CD14-positive monocyte (primary cell): Measurements from ENCODE around the gene SECISBP2L. TPM values are rescaled to one million over a fixed set of nuclear protein-coding genes. Genes with fewer than 3 reads are reported as not detected.

Experiments used
- DNase-seq, 3 donors: peaks; one replicate each; pipeline ENCODE4 v3.0.0-alpha.2; 2011 to 2022
- H2AFZ ChIP-seq: 2 replicates; pipeline ENCODE4 v1.6.0; 2012; ENCODE audit warnings: mild to moderate bottlenecking, low read depth, low read length, inconsistent platforms; ENCODE audit not compliant: insufficient read depth, poor library complexity, severe bottlenecking
- H3K27ac ChIP-seq, 2 donors: 1 replicate in 1 of 2; 2 replicates in 1 of 2; pipeline ENCODE4 v1.5.1; 2012 to 2013; ENCODE audit warnings: low read length in 2 of 2, control low read depth in 1 of 2, inconsistent platforms in 1 of 2, low read depth in 1 of 2, mild to moderate bottlenecking in 1 of 2
- H3K27me3 ChIP-seq, 2 donors: one replicate each; pipeline versions ENCODE4 v1.6.0 to v1.6.1; 2011 to 2013; ENCODE audit warnings: low read length in 2 of 2; ENCODE audit not compliant: control insufficient read depth in 2 of 2, insufficient read depth in 2 of 2
- H3K36me3 ChIP-seq, 2 donors: replicated peaks in 1 of 2; 1 replicate in 1 of 2; 2 replicates in 1 of 2; pipeline versions ENCODE4 v1.5.1 to v1.6.1; 2012 to 2013; ENCODE audit warnings: low read length in 2 of 2, control low read depth in 1 of 2, inconsistent platforms in 1 of 2, mild to moderate bottlenecking in 1 of 2; ENCODE audit not compliant: insufficient read depth in 2 of 2, control insufficient read depth in 1 of 2
- H3K4me1 ChIP-seq, 2 donors: 1 replicate in 1 of 2; 2 replicates in 1 of 2; pipeline versions ENCODE4 v1.5.1 to v1.6.1; 2012 to 2013; ENCODE audit warnings: low read length in 2 of 2, control low read depth in 1 of 2, inconsistent platforms in 1 of 2, mild to moderate bottlenecking in 1 of 2, moderate library complexity in 1 of 2; ENCODE audit not compliant: insufficient read depth in 2 of 2, control insufficient read depth in 1 of 2
- H3K4me2 ChIP-seq: replicated peaks from 2 replicates; pipeline ENCODE3; 2012; ENCODE audit warnings: low read length, moderate library complexity, mild to moderate bottlenecking; ENCODE audit not compliant: poor library complexity, severe bottlenecking; ENCODE audit errors: extremely low read depth
- H3K4me3 ChIP-seq, 3 experiments: fragments of 200-600 bp in 1 of 3; sonication (generic) in 1 of 3; replicated peaks in 1 of 3; 1 replicate in 2 of 3; 2 replicates in 1 of 3; pipeline ENCODE4 v1.5.1; 2011 to 2013; ENCODE audit warnings: low read length in 3 of 3, mild to moderate bottlenecking in 3 of 3, control low read depth in 2 of 3, low read depth in 2 of 3, inconsistent platforms in 1 of 3, moderate library complexity in 1 of 3
- H3K79me2 ChIP-seq: 2 replicates; pipeline ENCODE4 v1.6.0; 2012; ENCODE audit warnings: mild to moderate bottlenecking, control low read depth, inconsistent platforms, low read length, moderate library complexity; ENCODE audit not compliant: insufficient read depth
- H3K9ac ChIP-seq: 2 replicates; pipeline ENCODE4 v1.6.0; 2017; ENCODE audit warnings: low read length, mild to moderate bottlenecking; ENCODE audit not compliant: insufficient read depth, poor library complexity, severe bottlenecking
- H3K9me3 ChIP-seq, 2 donors: replicated peaks in 1 of 2; 1 replicate in 1 of 2; 2 replicates in 1 of 2; pipeline versions ENCODE4 v1.5.1 to v1.6.1; 2012 to 2013; ENCODE audit warnings: low read length in 2 of 2, control low read depth in 1 of 2; ENCODE audit not compliant: control insufficient read depth in 1 of 2, insufficient read depth in 1 of 2
- H4K20me1 ChIP-seq: 2 replicates; pipeline ENCODE4 v1.6.0; 2012; ENCODE audit warnings: mild to moderate bottlenecking, low read length, control low read depth, moderate library complexity; ENCODE audit not compliant: insufficient read depth
- H3K27ac Mint-ChIP-seq, 7 donors: one replicate each; pipeline ENCODE4 v1.8.0; 2020; ENCODE audit warnings: mild to moderate bottlenecking in 7 of 7, mixed read lengths in 7 of 7, moderate library complexity in 6 of 7, inconsistent platforms in 2 of 7
- H3K27me3 Mint-ChIP-seq, 3 donors: one replicate each; pipeline ENCODE4 v1.8.0; 2021 to 2022; ENCODE audit warnings: low read depth in 3 of 3, mild to moderate bottlenecking in 3 of 3, mixed read lengths in 3 of 3, moderate library complexity in 3 of 3, inconsistent platforms in 1 of 3
- H3K36me3 Mint-ChIP-seq, 2 donors: one replicate each; pipeline ENCODE4 v1.8.0; 2020; ENCODE audit warnings: mixed read lengths in 2 of 2, inconsistent platforms in 1 of 2, mild to moderate bottlenecking in 1 of 2
- H3K4me1 Mint-ChIP-seq: one replicate; pipeline ENCODE4 v1.8.0; 2020; ENCODE audit warnings: mild to moderate bottlenecking, mixed read lengths
- H3K4me3 Mint-ChIP-seq, 2 donors: one replicate each; pipeline ENCODE4 v1.8.0; 2020; ENCODE audit warnings: mild to moderate bottlenecking in 2 of 2, mixed read lengths in 2 of 2, moderate library complexity in 1 of 2
- H3K9me3 Mint-ChIP-seq, 7 donors: one replicate each; pipeline ENCODE4 v1.8.0; 2020 to 2022; ENCODE audit warnings: mixed read lengths in 7 of 7, mild to moderate bottlenecking in 6 of 7, moderate library complexity in 6 of 7, inconsistent platforms in 2 of 7
- WGBS: methylation state at CpG from one replicate; pipeline ENCODE4 v1.1.5; 2013; ENCODE audit warnings: missing lambda C conversion rate; ENCODE audit not compliant: insufficient coverage; 5-methylcytosine and 5-hydroxymethylcytosine counted together
- intact Hi-C, 2 donors: fragments of 100-400 bp; cut with micrococcal nuclease; formaldehyde crosslinking; loops; one replicate each; pipeline versions ENCODE4 v1.15.0 to v1.15.1; 2023
- polyA plus RNA-seq, 3 donors: library from polyadenylated mRNA; depleted of rRNA in 1 of 3; unstranded in 2 of 3; stranded (reverse) in 1 of 3; fragments of 300-500 nt in 2 of 3; fragments of >200 nt in 1 of 3; fragmentation: Illumina TruSeq in 2 of 3; gene quantifications; 1 replicate in 2 of 3; 2 replicates in 1 of 3; pipeline ENCODE4 v1.2.3, GENCODE V29; 2012 to 2021
- TF ChIP-seq, protein P1 (sequence below): fragments of 200-600 bp; IDR thresholded peaks from one replicate; pipeline ENCODE4 v1.8.0; 2022; ENCODE audit warnings: antibody characterized with exemption, mild to moderate bottlenecking

SECISBP2L gene
- polyA plus RNA-seq, 3 donors = 5.0 to 19.8 (median 9.5) TPM

DNA sequence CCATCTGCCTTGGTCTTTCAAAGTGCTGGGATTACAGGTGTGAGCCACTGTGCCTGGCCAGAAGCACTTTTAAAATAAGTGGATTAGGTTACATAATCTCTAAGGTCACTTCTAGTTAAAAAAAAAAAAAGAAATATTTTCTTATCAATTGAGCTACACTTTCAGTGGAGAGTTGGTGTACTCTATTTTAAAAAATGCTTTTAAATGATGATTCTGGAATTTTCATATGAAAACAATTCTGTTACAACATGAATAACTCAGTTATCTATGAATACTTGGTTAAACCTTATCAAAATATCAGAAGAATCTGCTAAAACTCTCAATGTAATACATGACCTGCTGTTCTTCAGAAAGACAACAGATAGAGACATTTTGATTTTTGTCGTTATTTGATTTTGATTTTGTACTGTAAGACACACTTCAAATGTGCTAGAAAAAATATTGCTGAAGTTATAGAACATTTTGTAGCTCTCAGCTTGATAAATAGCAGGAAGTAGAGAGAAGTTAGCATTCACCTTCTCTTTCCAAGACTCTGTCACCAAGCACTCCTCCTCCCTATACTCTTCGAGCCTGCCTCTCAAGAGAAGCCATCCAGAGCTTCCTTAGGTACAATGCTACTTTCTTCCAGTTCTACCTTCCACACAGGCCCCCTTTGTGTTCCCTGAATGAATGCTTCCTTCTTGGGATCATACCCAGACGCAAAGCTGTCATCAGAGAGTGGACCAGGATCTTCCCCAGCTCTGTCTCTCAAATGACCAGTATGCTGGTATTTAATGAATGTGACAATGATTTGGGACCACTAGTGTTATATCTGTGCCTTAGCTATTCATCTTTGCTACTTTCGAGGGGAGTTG is 47.2 kb upstream of the SECISBP2L start:
- Mint-ChIP-seq H3K36me3 (no peaks in the 10 kb centered on the region), H3K9me3 (no peaks in the 10 kb centered on the region), H3K27ac (peak overlapping the region in 1 of 7 donors; percentile 65), H3K27me3 (peaks cover 0 to 3% (median 1%) of the 10 kb centered on the region in 3 donors), H3K4me3 (no peak overlapping the region), H3K4me1 (no peaks in the 10 kb centered on the region)
- intact Hi-C loops = no loop called here
- no peaks in the 10 kb centered on the region for H3K9me3 ChIP-seq
- H3K27ac ChIP-seq = no peak overlapping the region
- H3K27me3 ChIP-seq = no peaks in the 10 kb centered on the region
- no peaks in the 10 kb centered on the region for H4K20me1 ChIP-seq
- DNase-seq = no peak
- H3K9ac ChIP-seq = no peak overlapping the region
- no peaks in the 10 kb centered on the region for H3K36me3 ChIP-seq
- no peaks in the 10 kb centered on the region for H3K79me2 ChIP-seq
- no peaks in the 10 kb centered on the region for H3K4me1 ChIP-seq
- no peak overlapping the region for H3K4me2 ChIP-seq
- H2AFZ ChIP-seq = no peak overlapping the region
- H3K4me3 ChIP-seq = no peak overlapping the region
- WGBS = 100% methylated on average over 1 of the region's 4 CpGs
- TF ChIP-seq, protein P1, sequence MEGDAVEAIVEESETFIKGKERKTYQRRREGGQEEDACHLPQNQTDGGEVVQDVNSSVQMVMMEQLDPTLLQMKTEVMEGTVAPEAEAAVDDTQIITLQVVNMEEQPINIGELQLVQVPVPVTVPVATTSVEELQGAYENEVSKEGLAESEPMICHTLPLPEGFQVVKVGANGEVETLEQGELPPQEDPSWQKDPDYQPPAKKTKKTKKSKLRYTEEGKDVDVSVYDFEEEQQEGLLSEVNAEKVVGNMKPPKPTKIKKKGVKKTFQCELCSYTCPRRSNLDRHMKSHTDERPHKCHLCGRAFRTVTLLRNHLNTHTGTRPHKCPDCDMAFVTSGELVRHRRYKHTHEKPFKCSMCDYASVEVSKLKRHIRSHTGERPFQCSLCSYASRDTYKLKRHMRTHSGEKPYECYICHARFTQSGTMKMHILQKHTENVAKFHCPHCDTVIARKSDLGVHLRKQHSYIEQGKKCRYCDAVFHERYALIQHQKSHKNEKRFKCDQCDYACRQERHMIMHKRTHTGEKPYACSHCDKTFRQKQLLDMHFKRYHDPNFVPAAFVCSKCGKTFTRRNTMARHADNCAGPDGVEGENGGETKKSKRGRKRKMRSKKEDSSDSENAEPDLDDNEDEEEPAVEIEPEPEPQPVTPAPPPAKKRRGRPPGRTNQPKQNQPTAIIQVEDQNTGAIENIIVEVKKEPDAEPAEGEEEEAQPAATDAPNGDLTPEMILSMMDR = no peak

DNA sequence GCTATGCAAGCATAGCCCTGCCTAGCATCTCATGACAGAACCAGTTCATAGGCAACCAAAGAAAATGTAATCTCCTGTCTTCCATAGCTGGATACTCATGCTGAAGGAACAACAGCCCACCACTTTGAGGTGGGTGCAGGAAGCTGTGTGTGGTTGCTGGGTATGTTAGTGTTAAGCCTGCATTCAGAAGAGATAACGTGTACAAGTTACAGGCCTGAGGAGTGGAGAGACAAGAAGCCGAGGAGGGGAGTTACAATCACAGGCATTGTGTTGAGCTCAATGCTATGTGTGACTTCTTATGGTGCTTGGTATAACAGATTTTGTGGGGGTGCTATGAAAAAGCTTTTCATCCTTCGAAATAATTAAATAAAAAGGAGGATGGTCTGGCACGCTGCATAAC is 42.8 kb upstream of the SECISBP2L start:
- Histone ChIP-seq H3K36me3 (no peaks in the 10 kb centered on the region), H3K9ac (no peak overlapping the region), H3K4me2 (no peak overlapping the region), H4K20me1 (no peaks in the 10 kb centered on the region), H3K4me3 (no peak overlapping the region), H3K4me1 (no peaks in the 10 kb centered on the region), H3K9me3 (no peaks in the 10 kb centered on the region), H3K27ac (no peak overlapping the region), H3K27me3 (no peaks in the 10 kb centered on the region), H3K79me2 (no peaks in the 10 kb centered on the region), H2AFZ (no peak overlapping the region)
- no peak for DNase-seq
- Mint-ChIP-seq H3K27me3 (no peaks in the 10 kb centered on the region), H3K4me1 (no peaks in the 10 kb centered on the region), H3K9me3 (no peaks in the 10 kb centered on the region), H3K27ac (no peak overlapping the region), H3K4me3 (no peak overlapping the region), H3K36me3 (no peaks in the 10 kb centered on the region)
- 86% methylated on average over 2 of the region's 4 CpGs for WGBS
- TF ChIP-seq, protein P1 = no peak
- intact Hi-C loops = no loop called here
